ENCODE data around the gene NPHP4.

DNA sequence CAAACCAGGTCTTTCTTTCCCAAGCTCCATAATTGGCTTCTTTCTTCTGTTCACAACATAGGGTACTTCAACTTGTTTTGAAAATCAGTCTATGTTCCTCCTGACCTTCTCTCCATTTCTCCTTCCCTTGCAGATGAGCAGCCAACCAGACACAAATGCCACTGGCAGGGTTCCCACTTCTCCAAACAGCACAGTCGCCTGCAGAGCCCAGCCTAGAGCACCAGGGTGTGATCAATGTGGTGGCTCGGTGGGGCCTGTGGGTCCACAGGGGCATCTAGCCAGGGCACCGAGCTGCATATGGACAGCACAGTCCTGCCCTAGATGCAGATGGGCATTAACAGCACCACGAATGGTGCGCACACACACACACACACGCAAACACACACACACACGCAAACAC is 112.8 kb downstream of the NPHP4 start:
- TF ChIP-seq CTCF (IDR thresholded peaks at IDR 0.05) (no peak), POLR2A (IDR thresholded peaks at IDR 0.05) (no peak)

Data from right lobe of liver (tissue), 4 donors.